ENCODE results near the gene CD164. TPM values are rescaled to one million over a fixed set of nuclear protein-coding genes. Genes with fewer than 3 reads are reported as not detected.
"Not testable (repeated sequence)": the region's sequence is repeated elsewhere in the genome, so short reads cannot be mapped to it uniquely, and the experiment has no call there.

Gene CD164
- polyA plus RNA-seq, 3 donors = 537 to 547 (median 545) TPM

DNA sequence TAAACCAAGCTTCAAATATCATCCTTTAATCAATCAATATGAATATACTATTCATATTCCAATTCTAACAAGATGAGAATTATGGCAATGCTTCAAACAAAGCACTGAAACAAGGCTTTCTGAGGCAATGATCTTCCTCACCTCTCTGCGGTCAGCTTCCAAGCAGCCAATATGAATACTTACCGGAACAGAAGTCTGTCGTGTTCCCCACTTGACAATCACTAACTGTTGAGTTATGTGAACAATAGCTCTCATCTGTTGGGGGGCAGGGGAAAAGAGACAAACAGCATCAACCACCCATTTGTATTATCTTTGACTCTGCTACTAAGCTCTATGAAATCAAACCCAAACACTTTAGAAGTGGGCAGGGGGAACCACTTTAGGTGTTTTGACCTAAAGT, 4.5 kb downstream of the CD164 start:
- DNase-seq (ENCODE audit: low read depth in 3 of 3, low spot score in 2 of 3) = no peak

DNA sequence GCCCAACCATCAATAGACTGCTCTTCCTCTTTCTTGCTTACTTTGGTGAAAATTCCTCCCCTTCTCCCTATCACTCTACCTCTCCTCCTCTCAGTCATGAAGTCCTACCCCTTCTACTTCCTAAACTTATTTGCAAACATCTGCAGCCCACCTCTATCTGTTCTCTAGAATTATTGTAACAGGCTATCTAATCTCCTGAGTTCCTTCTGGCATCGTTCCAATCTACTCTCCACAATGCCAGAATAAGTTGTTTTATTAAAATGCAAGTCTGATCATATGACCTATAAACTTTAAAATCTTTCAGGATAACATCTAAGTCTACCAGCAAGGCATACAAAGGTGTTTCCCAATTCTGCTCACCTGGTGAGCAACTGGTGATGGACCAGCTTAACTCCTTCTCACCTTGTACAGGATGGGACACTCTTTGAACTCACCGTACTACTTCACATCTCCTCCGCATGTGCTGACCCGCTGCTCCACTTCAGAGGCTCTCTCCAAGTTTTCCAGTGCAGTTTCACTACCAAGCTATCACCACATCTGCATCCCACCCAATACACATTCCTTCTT, 7.9 kb downstream of the CD164 start:
- no peak for DNase-seq (ENCODE audit: low read depth in 3 of 3, low spot score in 2 of 3)

GRCh38 chr6:109373762-109374161, 8.5 kb downstream of the CD164 start:
- no peak for DNase-seq (ENCODE audit: low read depth in 3 of 3, low spot score in 2 of 3)

- DNase-seq (ENCODE audit: low read depth in 3 of 3, low spot score in 2 of 3) = no peak
Observed at GRCh38 chr6:109373331-109373730, 8.9 kb downstream of the CD164 start.

- no peak for DNase-seq (ENCODE audit: low read depth in 3 of 3, low spot score in 2 of 3)
Observed at GRCh38 chr6:109372130-109372529, 10.1 kb downstream of the CD164 start.

- no peak for DNase-seq (ENCODE audit: low read depth in 3 of 3, low spot score in 2 of 3)
Observed at GRCh38 chr6:109370792-109371191, 11.5 kb downstream of the CD164 start.

- no peak for DNase-seq (ENCODE audit: low read depth in 3 of 3, low spot score in 2 of 3)
Observed at GRCh38 chr6:109370336-109370735, 11.9 kb downstream of the CD164 start.

- no peak for DNase-seq (ENCODE audit: low read depth in 3 of 3, low spot score in 2 of 3)
Observed at GRCh38 chr6:109369728-109370127, 12.5 kb downstream of the CD164 start.

GRCh38 chr6:109364382-109365078, 17.7 kb downstream of the CD164 start:
- DNase-seq (ENCODE audit: low read depth in 3 of 3, low spot score in 2 of 3) = not testable (repeated sequence)

DNA sequence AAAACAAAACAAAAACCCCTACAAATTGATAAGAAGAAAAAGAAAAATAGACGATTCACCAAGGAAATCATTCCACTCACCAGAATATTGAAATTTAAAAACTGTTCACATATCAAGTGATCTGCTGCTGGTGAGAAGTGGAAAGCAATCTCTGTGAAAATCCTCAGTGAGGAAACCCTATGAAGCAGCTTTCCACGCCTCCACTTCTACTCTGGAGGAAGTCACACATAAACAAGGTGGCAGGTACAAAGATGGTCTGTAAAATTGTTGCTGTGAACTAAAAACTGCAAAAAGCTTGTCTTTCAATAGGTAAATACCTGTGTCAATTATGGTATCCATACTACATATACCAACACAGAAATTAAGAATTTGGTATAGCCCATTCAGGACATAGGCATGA, 18.5 kb downstream of the CD164 start:
- DNase-seq (ENCODE audit: low read depth in 3 of 3, low spot score in 2 of 3) = no peak

DNA sequence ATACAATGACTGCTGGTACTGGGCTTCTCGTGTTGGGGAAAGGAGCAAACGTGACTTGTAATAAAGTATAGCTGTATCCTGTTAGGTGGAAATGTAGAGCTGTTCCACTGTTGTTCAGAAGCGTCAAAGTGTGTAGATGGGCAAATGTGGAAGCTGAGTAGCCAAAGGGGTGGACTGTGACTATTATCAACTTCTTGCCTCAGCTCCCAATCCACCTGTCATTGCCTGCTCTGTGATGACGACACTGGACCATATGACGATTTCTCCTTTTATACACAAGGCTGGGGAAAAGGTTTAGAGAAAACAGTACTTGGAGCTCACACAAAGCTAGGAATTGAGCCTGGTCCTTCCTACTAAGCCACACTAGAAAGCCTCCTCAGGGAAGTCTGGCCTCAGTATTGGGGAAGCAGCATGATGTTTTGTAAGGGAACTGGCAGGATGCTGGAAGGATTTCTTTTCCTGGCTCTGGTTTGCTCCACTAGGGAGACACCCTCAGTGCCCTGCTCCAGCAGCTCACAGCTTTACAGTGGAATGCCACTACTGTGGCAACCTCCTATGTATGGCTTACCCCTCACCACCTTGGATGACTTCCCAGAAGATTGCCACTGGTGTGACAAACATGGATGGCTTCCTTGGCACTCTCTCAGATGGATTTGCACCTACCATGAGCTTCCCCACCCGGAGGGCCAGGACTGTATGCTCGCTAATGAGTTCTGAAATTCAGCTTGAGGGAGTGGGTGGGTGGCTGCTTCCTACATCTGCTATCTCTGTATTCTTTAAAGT, 20.0 kb downstream of the CD164 start:
- DNase-seq (ENCODE audit: low read depth in 3 of 3, low spot score in 2 of 3) = no peak

DNA sequence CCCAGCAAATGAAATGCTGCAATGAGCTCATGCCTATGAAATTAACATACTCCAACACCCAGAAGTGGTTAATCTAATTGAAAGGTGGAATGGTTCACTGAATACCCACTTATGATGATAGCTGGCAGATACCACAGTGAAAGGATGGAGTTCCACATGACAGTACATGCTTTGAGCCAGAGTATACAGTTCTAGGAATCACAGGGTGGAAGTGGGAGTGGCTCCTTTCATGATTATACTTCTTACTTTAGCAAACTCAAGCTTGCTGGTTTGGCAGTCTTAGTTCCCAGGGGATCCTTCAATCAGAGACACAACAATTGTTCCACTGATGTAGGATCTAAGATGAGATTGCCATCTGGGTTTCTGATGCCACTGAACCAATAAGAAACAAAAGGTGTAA, 21.5 kb downstream of the CD164 start:
- DNase-seq (ENCODE audit: low read depth in 3 of 3, low spot score in 2 of 3) = no peak

DNA sequence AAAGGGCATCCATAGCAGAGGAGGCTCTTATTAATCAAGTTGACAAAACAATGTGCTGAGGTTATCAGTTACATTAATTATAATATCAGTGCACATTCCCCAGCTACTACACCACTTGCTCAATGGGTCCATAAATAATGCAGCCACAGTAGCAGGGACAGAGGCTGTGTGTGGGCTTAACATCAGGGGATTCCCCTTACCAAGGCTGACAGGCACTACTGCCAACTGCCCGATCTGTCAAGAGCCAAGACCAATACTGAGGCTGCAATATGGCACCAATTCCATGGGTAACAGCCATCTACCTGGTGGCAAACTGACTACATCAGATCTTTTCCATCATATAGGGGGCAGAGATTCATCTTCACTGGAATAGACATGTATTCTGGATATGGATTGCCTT, 22.0 kb downstream of the CD164 start:
- DNase-seq (ENCODE audit: low read depth in 3 of 3, low spot score in 2 of 3) = no peak

- DNase-seq (ENCODE audit: low read depth in 3 of 3, low spot score in 2 of 3) = no peak
Observed at GRCh38 chr6:109359248-109359647, 23.0 kb downstream of the CD164 start.

DNA sequence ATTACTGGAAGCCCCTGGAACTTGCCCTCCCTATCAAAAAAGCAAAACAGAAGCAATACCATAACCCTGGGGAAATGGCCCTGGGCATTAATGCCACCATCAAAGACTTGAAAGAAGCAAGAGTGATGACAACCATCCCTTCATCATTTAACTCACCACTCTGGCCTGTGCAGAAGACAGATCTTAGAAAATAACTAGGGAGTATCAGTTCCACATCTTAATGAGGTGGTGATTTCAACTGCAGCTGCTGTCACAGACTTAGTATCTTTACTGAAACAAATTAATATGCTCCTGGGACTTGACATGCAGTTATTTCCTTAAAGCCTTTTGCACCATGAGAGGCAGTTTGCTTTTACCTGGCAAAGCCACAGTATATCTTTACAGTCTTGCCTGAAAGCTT, 24.1 kb downstream of the CD164 start:
- no peak for DNase-seq (ENCODE audit: low read depth in 3 of 3, low spot score in 2 of 3)

DNA sequence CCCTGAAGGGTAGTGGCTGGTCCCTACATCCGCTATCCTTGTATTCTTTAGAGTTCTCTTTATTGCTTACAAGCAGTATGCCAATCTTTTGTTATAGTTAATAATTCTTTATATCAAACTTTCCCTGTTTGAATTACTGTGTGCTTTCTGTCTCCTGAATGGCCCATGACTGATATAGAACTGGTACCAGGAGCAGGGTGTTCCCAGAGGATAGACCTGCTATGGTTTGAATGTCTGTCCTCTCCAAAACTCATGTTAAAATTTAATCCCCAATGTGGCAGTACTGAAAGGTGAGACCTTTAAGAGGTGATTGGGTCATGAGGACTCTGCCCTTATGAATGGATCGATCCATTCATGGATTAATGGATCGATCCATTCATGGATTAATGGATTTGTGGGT, 26.0 kb downstream of the CD164 start:
- DNase-seq (ENCODE audit: low read depth in 3 of 3, low spot score in 2 of 3) = no peak

DNA sequence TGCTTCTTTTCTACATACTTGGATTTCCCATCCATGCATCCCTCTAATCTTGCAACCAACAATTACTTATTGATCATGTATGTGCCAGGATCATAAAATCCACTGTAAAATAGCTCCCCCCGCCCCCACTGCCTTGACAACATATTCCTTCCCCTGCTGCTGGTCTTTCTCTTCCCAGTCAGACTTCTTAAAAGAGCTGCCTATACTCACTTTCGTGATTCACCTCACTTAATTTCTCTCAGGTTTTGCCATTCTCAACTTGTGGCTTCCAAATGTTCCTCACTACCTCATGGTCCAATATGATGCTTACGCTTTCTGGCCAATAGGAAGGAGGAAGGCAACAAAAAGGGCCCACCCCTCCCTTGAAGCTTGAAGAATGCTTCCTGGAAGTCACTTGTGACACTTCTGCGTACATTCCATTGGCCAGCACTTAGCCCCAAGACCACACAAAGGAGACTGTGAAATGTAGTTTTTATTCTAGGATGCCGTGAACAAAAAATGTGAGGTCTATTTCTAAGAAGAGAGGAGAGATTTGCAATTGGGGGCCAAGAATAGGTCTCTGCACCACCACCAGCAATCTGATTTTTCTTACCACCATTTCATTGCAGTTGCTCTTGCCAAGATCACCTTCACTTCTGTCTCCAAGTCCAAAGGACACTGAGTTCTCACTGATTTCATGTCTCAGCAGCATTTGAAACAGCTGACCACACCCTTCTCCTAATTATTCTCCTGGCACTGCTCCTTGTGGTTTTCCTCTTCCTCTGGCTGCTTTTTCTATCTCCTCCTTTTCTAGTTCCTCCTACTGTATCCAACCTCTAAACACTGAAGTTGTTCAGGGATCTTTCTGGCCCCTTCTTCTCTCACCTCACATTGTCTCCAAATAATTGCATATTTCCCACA, 30.8 kb downstream of the CD164 start:
- DNase-seq (ENCODE audit: low read depth in 3 of 3, low spot score in 2 of 3) = no peak

DNA sequence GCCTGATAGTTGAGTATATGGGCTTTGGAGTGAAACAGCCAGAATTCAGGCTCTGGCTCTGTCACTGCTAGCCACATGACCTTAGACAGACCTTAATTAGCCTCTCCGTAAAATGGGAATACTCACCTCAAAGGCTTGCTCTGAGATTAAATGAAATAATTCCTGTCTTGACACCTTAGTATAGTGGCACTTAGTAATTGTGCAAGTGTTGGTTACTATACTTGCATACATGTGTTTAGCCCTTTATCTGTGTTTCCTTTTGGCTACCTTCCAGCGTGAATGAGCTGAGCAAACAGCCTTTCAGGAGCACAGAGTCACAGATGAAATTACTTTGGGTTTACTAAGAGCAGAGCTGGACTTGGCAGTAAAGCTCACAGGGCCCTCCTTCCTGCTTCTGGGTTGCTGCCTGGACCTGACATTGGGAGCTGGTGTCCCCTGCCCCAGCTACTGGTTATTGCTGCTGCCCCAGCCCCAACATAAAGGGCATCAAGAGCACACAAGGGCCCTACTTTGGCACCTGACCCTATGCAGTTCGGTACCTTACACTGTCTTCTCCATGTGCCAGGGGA, 32.8 kb downstream of the CD164 start:
- DNase-seq (ENCODE audit: low read depth in 3 of 3, low spot score in 2 of 3) = peak in 1 of 3 donors; percentile 6

DNA sequence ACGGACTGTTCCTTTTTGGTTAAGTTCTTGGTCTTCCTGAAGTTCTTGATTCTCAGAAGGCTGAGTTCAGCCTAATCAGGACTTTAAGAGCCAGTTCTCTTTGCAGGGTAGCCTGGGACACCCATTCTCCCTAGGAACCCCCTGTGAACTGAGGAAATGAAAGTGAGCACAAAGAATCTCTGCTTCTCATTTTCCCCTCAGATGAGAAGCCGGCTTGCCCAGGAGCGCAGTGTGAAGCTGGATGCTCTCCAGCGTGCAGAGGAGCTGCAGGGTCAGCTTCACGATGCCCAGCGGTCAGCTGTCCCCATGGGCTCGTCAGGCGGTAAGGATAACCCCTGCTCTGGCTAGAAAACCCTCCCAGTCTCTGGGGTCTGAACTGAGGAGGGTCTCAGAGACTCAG, 34.0 kb downstream of the CD164 start:
- no peak for DNase-seq (ENCODE audit: low read depth in 3 of 3, low spot score in 2 of 3)

DNA sequence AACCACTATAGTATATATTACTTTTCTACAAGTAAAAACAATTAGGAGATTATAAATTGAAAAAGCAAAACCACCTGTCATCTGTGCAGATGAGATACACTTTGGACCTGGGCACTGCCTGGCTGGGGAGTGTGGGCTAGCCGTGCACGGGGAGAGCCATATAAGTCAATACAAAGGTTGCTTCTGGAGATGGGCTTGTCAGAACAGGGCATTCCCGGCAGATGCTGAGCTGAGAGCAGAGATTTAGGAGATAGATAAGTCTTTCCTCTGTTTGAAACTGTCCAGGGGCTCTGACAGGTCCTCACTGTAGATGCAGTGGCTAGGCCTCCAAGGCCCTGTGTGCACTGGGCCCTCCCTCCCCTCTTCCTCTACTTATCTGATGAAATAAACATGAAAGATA, 34.5 kb downstream of the CD164 start:
- DNase-seq (ENCODE audit: low read depth in 3 of 3, low spot score in 2 of 3) = no peak

GRCh38 chr6:109345986-109346385, 36.3 kb downstream of the CD164 start:
- DNase-seq (ENCODE audit: low read depth in 3 of 3, low spot score in 2 of 3) = no peak

Data from right renal cortex interstitium (tissue), 3 donors.